Measurements from ENCODE around the gene APBB2. TPM values are rescaled to one million over a fixed set of nuclear protein-coding genes. Genes with fewer than 3 reads are reported as not detected.

APBB2 gene
- total RNA-seq, 2 donors from 2014 or later: 56.1 to 64.8 TPM

- H3K27me3 Mint-ChIP-seq (ENCODE audit: insufficient read depth): no peaks in the 10 kb centered on the region
- H3K36me3 Mint-ChIP-seq (ENCODE audit: low read depth): peaks cover 16% of the 10 kb centered on the region
- peaks cover 12% of the 10 kb centered on the region for H3K9me3 ChIP-seq (ENCODE audit: control insufficient read depth, low read length)
- H3K27ac ChIP-seq (ENCODE audit: low read depth, low read length): no peak overlapping the region
- no peaks in the 10 kb centered on the region for H3K36me3 ChIP-seq (ENCODE audit: control insufficient read depth, insufficient read depth, low read length)
- no peak overlapping the region for H3K4me3 ChIP-seq (ENCODE audit: low read length)
- H3K27me3 ChIP-seq (ENCODE audit: control insufficient read depth, insufficient read depth, low read length, poor library complexity, severe bottlenecking): no peaks in the 10 kb centered on the region
- no peak overlapping the region for H3K9ac ChIP-seq (ENCODE audit: extremely low read depth, low read length, poor library complexity, severe bottlenecking)
- TF ChIP-seq CTCF (conservative IDR thresholded peaks at IDR 0.05): no peak
- peaks cover 13% of the 10 kb centered on the region for H3K4me1 Mint-ChIP-seq
- 97 to 100% methylated on average over 5 of the region's 5 CpGs for WGBS, 2 experiments (ENCODE audit: insufficient coverage in 1 of 2, insufficient read length in 1 of 2)
- no peak overlapping the region for H3K4me3 Mint-ChIP-seq
- peaks cover 11% of the 10 kb centered on the region for H3K9me3 Mint-ChIP-seq
- no peak overlapping the region for H3K27ac Mint-ChIP-seq
- no peak for DNase-seq
- H3K4me1 ChIP-seq (ENCODE audit: control insufficient read depth, insufficient read depth, low read length): peaks cover 5% of the 10 kb centered on the region
Observed at GRCh38 chr4:41184009-41184408, 30.3 kb downstream of the APBB2 start.

GRCh38 chr4:41183021-41183553, 31.3 kb downstream of the APBB2 start:
- Histone ChIP-seq H3K27me3 (ENCODE audit: control insufficient read depth, insufficient read depth, low read length, poor library complexity, severe bottlenecking) (no peaks in the 10 kb centered on the region), H3K4me1 (ENCODE audit: control insufficient read depth, insufficient read depth, low read length) (peaks cover 5% of the 10 kb centered on the region), H3K9ac (ENCODE audit: extremely low read depth, low read length, poor library complexity, severe bottlenecking) (no peak overlapping the region), H3K36me3 (ENCODE audit: control insufficient read depth, insufficient read depth, low read length) (no peaks in the 10 kb centered on the region), H3K27ac (ENCODE audit: low read depth, low read length) (no peak overlapping the region), H3K4me3 (ENCODE audit: low read length) (no peak overlapping the region), H3K9me3 (ENCODE audit: control insufficient read depth, low read length) (peaks cover 12% of the 10 kb centered on the region)
- peaks cover 11% of the 10 kb centered on the region for H3K9me3 Mint-ChIP-seq
- no peak for DNase-seq
- H3K4me3 Mint-ChIP-seq: no peak overlapping the region
- peaks cover 16% of the 10 kb centered on the region for H3K36me3 Mint-ChIP-seq (ENCODE audit: low read depth)
- H3K4me1 Mint-ChIP-seq: peaks cover 22% of the 10 kb centered on the region
- WGBS, 2 experiments (ENCODE audit: insufficient coverage in 1 of 2, insufficient read length in 1 of 2): 91 to 100% methylated on average over 3 to 4 of the region's 4 CpGs
- H3K27ac Mint-ChIP-seq: no peak overlapping the region
- no peak for TF ChIP-seq CTCF (conservative IDR thresholded peaks at IDR 0.05)
- H3K27me3 Mint-ChIP-seq (ENCODE audit: insufficient read depth): no peaks in the 10 kb centered on the region

GRCh38 chr4:41181037-41181436, 33.3 kb downstream of the APBB2 start:
- H3K4me3 Mint-ChIP-seq: no peak overlapping the region
- peaks cover 5% of the 10 kb centered on the region for H3K4me1 ChIP-seq (ENCODE audit: control insufficient read depth, insufficient read depth, low read length)
- H3K4me1 Mint-ChIP-seq: peaks cover 28% of the 10 kb centered on the region
- H3K9me3 ChIP-seq (ENCODE audit: control insufficient read depth, low read length): peaks cover 12% of the 10 kb centered on the region
- peaks cover 11% of the 10 kb centered on the region for H3K9me3 Mint-ChIP-seq
- H3K9ac ChIP-seq (ENCODE audit: extremely low read depth, low read length, poor library complexity, severe bottlenecking): no peak overlapping the region
- H3K27ac ChIP-seq (ENCODE audit: low read depth, low read length): no peak overlapping the region
- H3K27ac Mint-ChIP-seq: no peak overlapping the region
- H3K27me3 Mint-ChIP-seq (ENCODE audit: insufficient read depth): no peaks in the 10 kb centered on the region
- peaks cover 16% of the 10 kb centered on the region for H3K36me3 Mint-ChIP-seq (ENCODE audit: low read depth)
- WGBS, 2 experiments (ENCODE audit: insufficient coverage in 1 of 2, insufficient read length in 1 of 2): 98 to 100% methylated on average over 3 to 6 of the region's 6 CpGs
- DNase-seq: no peak
- no peaks in the 10 kb centered on the region for H3K27me3 ChIP-seq (ENCODE audit: control insufficient read depth, insufficient read depth, low read length, poor library complexity, severe bottlenecking)
- H3K4me3 ChIP-seq (ENCODE audit: low read length): no peak overlapping the region
- no peak for TF ChIP-seq CTCF (conservative IDR thresholded peaks at IDR 0.05)
- no peaks in the 10 kb centered on the region for H3K36me3 ChIP-seq (ENCODE audit: control insufficient read depth, insufficient read depth, low read length)

Data from endodermal cell (in vitro differentiated cells).